Measurements from ENCODE around the gene OPA1. TPM values are rescaled to one million over a fixed set of nuclear protein-coding genes. Genes with fewer than 3 reads are reported as not detected.

OPA1 gene
- total and polyA plus RNA-seq, 2 experiments from 2014 or later = 29.0 to 42.2 TPM

GRCh38 chr3:193742628-193743027 is 149.6 kb downstream of the OPA1 start:
- Histone ChIP-seq H3K36me3 (ENCODE audit: low read depth) (no peaks in the 10 kb centered on the region), H2AFZ (no peak overlapping the region), H3K4me3 (no peak overlapping the region), H3K27me3 (replicated peaks; ENCODE audit: insufficient read depth) (peaks cover 11% of the 10 kb centered on the region; the same call in 1 of the 2 replicates), H3K4me1 (ENCODE audit: insufficient read depth) (no peaks in the 10 kb centered on the region), H3K9ac (no peak overlapping the region), H3K4me2 (ENCODE audit: unreplicated experiment) (no peak overlapping the region), H3K27ac (no peak overlapping the region), H4K20me1 (ENCODE audit: insufficient read depth) (no peaks in the 10 kb centered on the region), H3F3A (ENCODE audit: insufficient read depth) (no peaks in the 10 kb centered on the region), H3K9me2 (ENCODE audit: insufficient read depth) (no peaks in the 10 kb centered on the region), H3K9me3 (ENCODE audit: low read depth) (no peaks in the 10 kb centered on the region), H3K79me2 (ENCODE audit: insufficient read depth) (no peaks in the 10 kb centered on the region)
- no peak for DNase-seq
- in situ Hi-C loops (cut with MboI) = no loop called here
- TF ChIP-seq EZH2phosphoT487 (IDR thresholded peaks at IDR 0.05; ENCODE audit: insufficient read depth, low read depth) = no peak
- TF ChIP-seq EZH2 (IDR thresholded peaks at IDR 0.05; ENCODE audit: insufficient read depth, poor library complexity, severe bottlenecking) = no peak
- WGBS, 2 experiments (ENCODE audit: low coverage in 1 of 2, low lambda C conversion rate in 2 of 2, missing lambda C conversion rate in 2 of 2) = 64 to 70% methylated on average over 4 of the region's 4 CpGs

- TF ChIP-seq EZH2 (IDR thresholded peaks at IDR 0.05; ENCODE audit: insufficient read depth, poor library complexity, severe bottlenecking) (no peak), EZH2phosphoT487 (IDR thresholded peaks at IDR 0.05; ENCODE audit: insufficient read depth, low read depth) (no peak)
- Histone ChIP-seq H3K4me3 (no peak overlapping the region), H2AFZ (no peak overlapping the region), H3K9me2 (ENCODE audit: insufficient read depth) (no peaks in the 10 kb centered on the region), H4K20me1 (ENCODE audit: insufficient read depth) (no peaks in the 10 kb centered on the region), H3K27me3 (replicated peaks; ENCODE audit: insufficient read depth) (peaks cover 19% of the 10 kb centered on the region), H3F3A (ENCODE audit: insufficient read depth) (no peaks in the 10 kb centered on the region), H3K79me2 (ENCODE audit: insufficient read depth) (no peaks in the 10 kb centered on the region), H3K27ac (no peak overlapping the region), H3K4me2 (ENCODE audit: unreplicated experiment) (no peak overlapping the region), H3K4me1 (ENCODE audit: insufficient read depth) (no peaks in the 10 kb centered on the region), H3K9me3 (ENCODE audit: low read depth) (no peaks in the 10 kb centered on the region), H3K9ac (no peak overlapping the region), H3K36me3 (ENCODE audit: low read depth) (no peaks in the 10 kb centered on the region)
- no peak for DNase-seq
- in situ Hi-C loops (cut with MboI) = no loop called here
- WGBS, 2 experiments (ENCODE audit: low coverage in 1 of 2, low lambda C conversion rate in 2 of 2, missing lambda C conversion rate in 2 of 2) = 74% methylated on average over 8 of the region's 8 CpGs
These were observed 150.7 kb downstream of the OPA1 start for GRCh38 chr3:193743702-193744047.

- H3K27ac ChIP-seq = no peak overlapping the region
- no peak overlapping the region for H2AFZ ChIP-seq
- no peak overlapping the region for H3K4me3 ChIP-seq
- no peaks in the 10 kb centered on the region for H4K20me1 ChIP-seq (ENCODE audit: insufficient read depth)
- no peak for TF ChIP-seq EZH2phosphoT487 (IDR thresholded peaks at IDR 0.05; ENCODE audit: insufficient read depth, low read depth)
- no peak for TF ChIP-seq EZH2 (IDR thresholded peaks at IDR 0.05; ENCODE audit: insufficient read depth, poor library complexity, severe bottlenecking)
- no peak for DNase-seq
- no peaks in the 10 kb centered on the region for H3K36me3 ChIP-seq (ENCODE audit: low read depth)
- H3K4me2 ChIP-seq (ENCODE audit: unreplicated experiment) = no peak overlapping the region
- H3K9me2 ChIP-seq (ENCODE audit: insufficient read depth) = no peaks in the 10 kb centered on the region
- H3K27me3 ChIP-seq (replicated peaks; ENCODE audit: insufficient read depth) = peaks cover 21% of the 10 kb centered on the region
- no peaks in the 10 kb centered on the region for H3K4me1 ChIP-seq (ENCODE audit: insufficient read depth)
- H3K9ac ChIP-seq = no peak overlapping the region
- H3F3A ChIP-seq (ENCODE audit: insufficient read depth) = no peaks in the 10 kb centered on the region
- H3K9me3 ChIP-seq (ENCODE audit: low read depth) = no peaks in the 10 kb centered on the region
- in situ Hi-C loops (cut with MboI) = no loop called here
- WGBS, 2 experiments (ENCODE audit: low coverage in 1 of 2, low lambda C conversion rate in 2 of 2, missing lambda C conversion rate in 2 of 2) = 77 to 78% methylated on average over 13 of the region's 13 CpGs
- no peaks in the 10 kb centered on the region for H3K79me2 ChIP-seq (ENCODE audit: insufficient read depth)
These were observed 151.2 kb downstream of the OPA1 start for GRCh38 chr3:193744048-193744821.

- Histone ChIP-seq H3K36me3 (ENCODE audit: low read depth) (no peaks in the 10 kb centered on the region), H3K9ac (no peak overlapping the region), H3K9me2 (ENCODE audit: insufficient read depth) (no peaks in the 10 kb centered on the region), H3K27ac (no peak overlapping the region), H3K4me1 (ENCODE audit: insufficient read depth) (no peaks in the 10 kb centered on the region), H3K79me2 (ENCODE audit: insufficient read depth) (no peaks in the 10 kb centered on the region), H3F3A (ENCODE audit: insufficient read depth) (no peaks in the 10 kb centered on the region), H3K4me3 (no peak overlapping the region), H3K9me3 (ENCODE audit: low read depth) (no peaks in the 10 kb centered on the region), H4K20me1 (ENCODE audit: insufficient read depth) (no peaks in the 10 kb centered on the region), H2AFZ (no peak overlapping the region), H3K4me2 (ENCODE audit: unreplicated experiment) (no peak overlapping the region), H3K27me3 (replicated peaks; ENCODE audit: insufficient read depth) (peaks cover 23% of the 10 kb centered on the region)
- WGBS, 2 experiments (ENCODE audit: low coverage in 1 of 2, low lambda C conversion rate in 2 of 2, missing lambda C conversion rate in 2 of 2) = 65 to 67% methylated on average over 9 of the region's 9 CpGs
- TF ChIP-seq EZH2phosphoT487 (IDR thresholded peaks at IDR 0.05; ENCODE audit: insufficient read depth, low read depth) (no peak), EZH2 (IDR thresholded peaks at IDR 0.05; ENCODE audit: insufficient read depth, poor library complexity, severe bottlenecking) (no peak)
- in situ Hi-C loops (cut with MboI) = no loop called here
- no peak for DNase-seq
These were observed 152.0 kb downstream of the OPA1 start for GRCh38 chr3:193744822-193745684.
